ACC112 (cell line): Measurements from ENCODE around the gene ZDHHC24.

ENCODE experiments used
- H2AFZ ChIP-seq: fragments of 200-600 bp; sonication (generic); one replicate; pipeline ENCODE4 v1.6.0; 2017; ENCODE audit warnings: antibody characterized with exemption, low read length; ENCODE audit not compliant: unreplicated experiment
- H3K27ac ChIP-seq: fragments of 200-600 bp; sonication (generic); 2 replicates; pipeline ENCODE4 v1.5.1; 2014; ENCODE audit warnings: low read depth, mild to moderate bottlenecking, antibody characterized with exemption, low read length, moderate library complexity
- H3K27me3 ChIP-seq: fragments of 200-600 bp; sonication (generic); 2 replicates; pipeline ENCODE4 v1.6.1; 2014; ENCODE audit warnings: mild to moderate bottlenecking, antibody characterized with exemption, low read length, moderate library complexity, mixed read lengths; ENCODE audit not compliant: insufficient read depth
- H3K36me3 ChIP-seq: fragments of 200-600 bp; sonication (generic); 2 replicates; pipeline ENCODE4 v1.6.1; 2016; ENCODE audit warnings: mild to moderate bottlenecking, antibody characterized with exemption, low read length, moderate library complexity, mixed read lengths; ENCODE audit not compliant: insufficient read depth
- H3K4me1 ChIP-seq: fragments of 200-600 bp; sonication (generic); one replicate; pipeline ENCODE4 v1.6.1; 2016; ENCODE audit warnings: low read length, mixed read lengths; ENCODE audit not compliant: insufficient read depth, unreplicated experiment, control insufficient read depth
- H3K4me3 ChIP-seq: fragments of 200-600 bp; sonication (generic); 2 replicates; pipeline ENCODE4 v1.5.1; 2014; ENCODE audit warnings: mild to moderate bottlenecking, low read depth, low read length
- H3K79me2 ChIP-seq: fragments of 200-600 bp; sonication (generic); one replicate; pipeline ENCODE4 v1.6.0; 2016; ENCODE audit warnings: low read length; ENCODE audit not compliant: control insufficient read depth, unreplicated experiment, insufficient read depth

Gene ZDHHC24

GRCh38 chr11:66556086-66556485 lies 10.2 kb upstream of the ZDHHC24 start:
- H3K79me2 ChIP-seq: no peaks in the 10 kb centered on the region
- no peak overlapping the region for H2AFZ ChIP-seq
- H3K36me3 ChIP-seq: no peaks in the 10 kb centered on the region
- no peak overlapping the region for H3K27ac ChIP-seq
- no peak overlapping the region for H3K4me3 ChIP-seq
- H3K4me1 ChIP-seq: no peaks in the 10 kb centered on the region
- H3K27me3 ChIP-seq: peaks cover 4% of the 10 kb centered on the region; the same call in 1 of the 2 replicates

GRCh38 chr11:66555416-66555815 lies 9.6 kb upstream of the ZDHHC24 start:
- Histone ChIP-seq H3K27ac (no peak overlapping the region), H3K36me3 (no peaks in the 10 kb centered on the region), H3K27me3 (peaks cover 4% of the 10 kb centered on the region; the same call in 1 of the 2 replicates), H3K4me3 (no peak overlapping the region), H3K79me2 (no peaks in the 10 kb centered on the region), H2AFZ (no peak overlapping the region), H3K4me1 (no peaks in the 10 kb centered on the region)

GRCh38 chr11:66554602-66555001 lies 8.8 kb upstream of the ZDHHC24 start:
- Histone ChIP-seq H3K4me1 (no peaks in the 10 kb centered on the region), H2AFZ (no peak overlapping the region), H3K4me3 (no peak overlapping the region), H3K27me3 (peaks cover 4% of the 10 kb centered on the region; the same call in 1 of the 2 replicates), H3K36me3 (no peaks in the 10 kb centered on the region), H3K27ac (no peak overlapping the region), H3K79me2 (no peaks in the 10 kb centered on the region)

GRCh38 chr11:66550887-66551286 lies 5.0 kb upstream of the ZDHHC24 start:
- Histone ChIP-seq H3K79me2 (no peaks in the 10 kb centered on the region), H3K36me3 (no peaks in the 10 kb centered on the region), H2AFZ (no peak overlapping the region), H3K4me1 (no peaks in the 10 kb centered on the region), H3K27me3 (peaks cover 28% of the 10 kb centered on the region), H3K4me3 (no peak overlapping the region), H3K27ac (no peak overlapping the region)

- no peak overlapping the region for H3K27ac ChIP-seq
- no peaks in the 10 kb centered on the region for H3K36me3 ChIP-seq
- no peak overlapping the region for H2AFZ ChIP-seq
- H3K4me1 ChIP-seq: no peaks in the 10 kb centered on the region
- peaks cover 28% of the 10 kb centered on the region for H3K27me3 ChIP-seq
- no peaks in the 10 kb centered on the region for H3K79me2 ChIP-seq
- no peak overlapping the region for H3K4me3 ChIP-seq
Measured at GRCh38 chr11:66549696-66550095, 3.8 kb upstream of the ZDHHC24 start.

GRCh38 chr11:66548774-66549630 lies 3.2 kb upstream of the ZDHHC24 start:
- Histone ChIP-seq H3K36me3 (no peaks in the 10 kb centered on the region), H3K27ac (no peak overlapping the region), H3K27me3 (peaks cover 28% of the 10 kb centered on the region), H3K79me2 (no peaks in the 10 kb centered on the region), H3K4me3 (no peak overlapping the region), H3K4me1 (no peaks in the 10 kb centered on the region), H2AFZ (no peak overlapping the region)

- no peak overlapping the region for H3K4me3 ChIP-seq
- H3K27me3 ChIP-seq: peaks cover 28% of the 10 kb centered on the region
- H3K27ac ChIP-seq: no peak overlapping the region
- no peak overlapping the region for H2AFZ ChIP-seq
- H3K4me1 ChIP-seq: no peaks in the 10 kb centered on the region
- no peaks in the 10 kb centered on the region for H3K36me3 ChIP-seq
- no peaks in the 10 kb centered on the region for H3K79me2 ChIP-seq
Measured at GRCh38 chr11:66548041-66548440, 2.2 kb upstream of the ZDHHC24 start.

GRCh38 chr11:66547662-66548009 lies 1.8 kb upstream of the ZDHHC24 start:
- Histone ChIP-seq H3K4me1 (peaks cover 2% of the 10 kb centered on the region), H3K27me3 (peaks cover 28% of the 10 kb centered on the region), H3K27ac (no peak overlapping the region), H3K79me2 (no peaks in the 10 kb centered on the region), H3K4me3 (no peak overlapping the region), H2AFZ (no peak overlapping the region), H3K36me3 (no peaks in the 10 kb centered on the region)

GRCh38 chr11:66546966-66547661 lies 1.3 kb upstream of the ZDHHC24 start:
- no peak overlapping the region for H3K27ac ChIP-seq
- no peaks in the 10 kb centered on the region for H3K79me2 ChIP-seq
- H3K36me3 ChIP-seq: no peaks in the 10 kb centered on the region
- H3K4me1 ChIP-seq: peaks cover 7% of the 10 kb centered on the region
- H3K27me3 ChIP-seq: peaks cover 28% of the 10 kb centered on the region
- H3K4me3 ChIP-seq: peak overlapping the region; percentile 86; the same call in 1 of the 2 replicates
- H2AFZ ChIP-seq: no peak overlapping the region

- H3K27me3 ChIP-seq: peaks cover 28% of the 10 kb centered on the region
- H3K4me3 ChIP-seq: peak within 1 kb of the TSS; percentile 86
- no peaks in the 10 kb centered on the region for H3K36me3 ChIP-seq
- H2AFZ ChIP-seq: peak within 1 kb of the TSS; percentile 86
- no peaks in the 10 kb centered on the region for H3K79me2 ChIP-seq
- peaks cover 7% of the 10 kb centered on the region for H3K4me1 ChIP-seq
- no peak within 1 kb of the TSS for H3K27ac ChIP-seq
Measured at GRCh38 chr11:66546368-66546965, 619 bp upstream of the ZDHHC24 start, which contains the start of gene ACTN3. TSS of gene ACTN3 (plus strand) at chr11:66546903. CDS start at chr11:66546938, 35 bp downstream.
